Mesendoderm (in vitro differentiated cells): Measurements from ENCODE around the gene CLEC17A.
"Not testable (repeated sequence)": the region's sequence is repeated elsewhere in the genome, so short reads cannot be mapped to it uniquely, and the experiment has no call there.

Experiments
- DNase-seq: peaks from one replicate; pipeline ENCODE4 v3.0.0; 2013
- H2AK5ac ChIP-seq: 2 replicates; pipeline ENCODE4 v1.6.1; 2013; ENCODE audit warnings: low read length, inconsistent platforms
- H2BK120ac ChIP-seq: 2 replicates; pipeline ENCODE4 v1.6.1; 2013; ENCODE audit warnings: low read depth, mild to moderate bottlenecking, low read length, moderate library complexity, mixed read lengths
- H2BK15ac ChIP-seq: replicated peaks from 2 replicates; pipeline ENCODE4 v1.6.1; 2013; ENCODE audit warnings: low read depth, mild to moderate bottlenecking, moderate library complexity
- H2BK5ac ChIP-seq: 2 replicates; pipeline ENCODE4 v1.6.1; 2013; ENCODE audit warnings: low read length, inconsistent platforms
- H3K18ac ChIP-seq: 2 replicates; pipeline ENCODE4 v1.6.1; 2013; ENCODE audit warnings: mild to moderate bottlenecking, low read length, mixed read lengths
- H3K23ac ChIP-seq: one replicate; pipeline ENCODE4 v1.6.1; 2013; ENCODE audit warnings: low read length
- H3K27ac ChIP-seq: 2 replicates; pipeline ENCODE4 v1.5.1; 2013; ENCODE audit warnings: low read depth, mild to moderate bottlenecking, inconsistent platforms, low read length, moderate library complexity
- H3K27me3 ChIP-seq: 2 replicates; pipeline ENCODE4 v1.6.1; 2013; ENCODE audit warnings: low read length, control low read depth, mild to moderate bottlenecking, inconsistent platforms; ENCODE audit not compliant: insufficient read depth, poor library complexity
- H3K36me3 ChIP-seq: 2 replicates; pipeline ENCODE4 v1.6.1; 2013; ENCODE audit warnings: low read length, inconsistent platforms; ENCODE audit not compliant: control insufficient read depth, insufficient read depth
- H3K4ac ChIP-seq: one replicate; pipeline ENCODE4 v1.6.1; 2013; ENCODE audit warnings: low read depth, mild to moderate bottlenecking, low read length, moderate library complexity
- H3K4me1 ChIP-seq: 2 replicates; pipeline ENCODE4 v1.6.1; 2013; ENCODE audit warnings: low read depth, low read length, inconsistent platforms; ENCODE audit not compliant: control insufficient read depth
- H3K4me2 ChIP-seq: 2 replicates; pipeline ENCODE4 v1.6.1; 2013; ENCODE audit warnings: low read length
- H3K4me3 ChIP-seq: 2 replicates; pipeline ENCODE4 v1.5.1; 2013; ENCODE audit warnings: mild to moderate bottlenecking, low read length
- H3K56ac ChIP-seq: one replicate; pipeline ENCODE4 v1.6.1; 2013; ENCODE audit warnings: low read length
- H3K79me1 ChIP-seq: 2 replicates; pipeline ENCODE4 v1.6.1; 2013; ENCODE audit warnings: low read length, inconsistent platforms
- H3K79me2 ChIP-seq: 2 replicates; pipeline ENCODE4 v1.6.1; 2013; ENCODE audit warnings: mild to moderate bottlenecking, low read length; ENCODE audit not compliant: control insufficient read depth, insufficient read depth
- H3K9ac ChIP-seq: 2 replicates; pipeline ENCODE4 v1.6.1; 2013; ENCODE audit warnings: low read length, inconsistent platforms
- H4K5ac ChIP-seq: one replicate; pipeline ENCODE4 v1.6.1; 2013; ENCODE audit warnings: low read length
- H4K8ac ChIP-seq: one replicate; pipeline ENCODE4 v1.6.1; 2013; ENCODE audit warnings: low read depth, mild to moderate bottlenecking, control low read depth, low read length, moderate library complexity
- WGBS: extraction: QIAGEN DNeasy Blood & Tissue Kit; methylation state at CpG from one replicate; pipeline ENCODE4 v1.1.7; 2013; ENCODE audit warnings: low lambda C conversion rate, missing lambda C conversion rate; ENCODE audit not compliant: insufficient coverage; ENCODE audit errors: extremely low coverage; 5-methylcytosine and 5-hydroxymethylcytosine counted together

Gene CLEC17A

GRCh38 chr19:14599548-14600147 is 16.8 kb downstream of the CLEC17A start:
- no CpG with 5 or more reads among the region's 8 CpGs for WGBS
- Histone ChIP-seq H3K4ac (no peak overlapping the region), H2BK15ac (no peak overlapping the region), H4K8ac (no peak overlapping the region), H3K23ac (no peak overlapping the region), H3K79me2 (no peaks in the 10 kb centered on the region), H3K18ac (no peak overlapping the region), H3K9ac (no peak overlapping the region), H3K27me3 (no peaks in the 10 kb centered on the region), H2BK120ac (no peak overlapping the region), H3K4me1 (no peaks in the 10 kb centered on the region), H3K27ac (no peak overlapping the region), H3K36me3 (no peaks in the 10 kb centered on the region), H2AK5ac (no peak overlapping the region), H4K5ac (no peak overlapping the region), H3K79me1 (no peaks in the 10 kb centered on the region), H2BK5ac (no peak overlapping the region), H3K4me3 (no peak overlapping the region), H3K4me2 (no peak overlapping the region), H3K56ac (no peak overlapping the region)
- DNase-seq, result no peak

GRCh38 chr19:14603990-14604387 is 21.1 kb downstream of the CLEC17A start:
- Histone ChIP-seq H3K4me2 (no peak overlapping the region), H3K4me3 (no peak overlapping the region), H3K9ac (no peak overlapping the region), H3K79me2 (no peaks in the 10 kb centered on the region), H2AK5ac (no peak overlapping the region), H3K23ac (no peak overlapping the region), H3K79me1 (no peaks in the 10 kb centered on the region), H3K27ac (no peak overlapping the region), H3K56ac (no peak overlapping the region), H2BK5ac (no peak overlapping the region), H3K4ac (no peak overlapping the region), H4K5ac (no peak overlapping the region), H3K18ac (no peak overlapping the region), H4K8ac (no peak overlapping the region), H3K4me1 (no peaks in the 10 kb centered on the region), H2BK15ac (no peak overlapping the region), H2BK120ac (no peak overlapping the region), H3K27me3 (no peaks in the 10 kb centered on the region), H3K36me3 (no peaks in the 10 kb centered on the region)
- WGBS, result no CpG with 5 or more reads among the region's 2 CpGs
- no peak for DNase-seq

- Histone ChIP-seq H3K56ac (no peak overlapping the region), H2BK120ac (no peak overlapping the region), H3K79me2 (no peaks in the 10 kb centered on the region), H4K8ac (no peak overlapping the region), H3K4ac (no peak overlapping the region), H3K4me1 (no peaks in the 10 kb centered on the region), H3K23ac (no peak overlapping the region), H3K4me3 (no peak overlapping the region), H3K4me2 (no peak overlapping the region), H3K27me3 (no peaks in the 10 kb centered on the region), H2AK5ac (no peak overlapping the region), H3K9ac (no peak overlapping the region), H4K5ac (no peak overlapping the region), H3K79me1 (no peaks in the 10 kb centered on the region), H2BK15ac (no peak overlapping the region), H3K27ac (no peak overlapping the region), H2BK5ac (no peak overlapping the region), H3K18ac (no peak overlapping the region), H3K36me3 (no peaks in the 10 kb centered on the region)
- no CpG with 5 or more reads among the region's 9 CpGs for WGBS
- DNase-seq, result no peak
Observed at GRCh38 chr19:14606627-14607026, 23.7 kb downstream of the CLEC17A start.

DNA sequence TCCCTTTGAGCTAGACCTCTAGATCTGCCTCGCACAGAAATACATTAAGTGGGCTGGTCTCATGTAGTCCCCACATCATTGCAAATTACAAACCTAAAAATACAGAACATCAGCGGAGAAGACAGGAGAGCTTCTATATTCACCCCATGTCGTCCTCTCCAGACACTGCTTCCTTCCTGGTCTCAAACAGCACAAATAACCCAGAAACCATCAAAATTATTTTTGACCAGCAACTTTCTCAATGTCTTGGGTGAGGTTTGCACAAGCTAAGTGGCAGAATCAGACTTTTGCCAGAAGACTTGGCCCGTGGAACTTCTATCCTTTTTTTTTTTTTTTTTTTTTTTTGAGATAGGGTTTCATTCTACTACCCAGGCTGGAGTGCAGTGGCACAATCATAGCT is 28.2 kb downstream of the CLEC17A start:
- Histone ChIP-seq H2AK5ac (no peak overlapping the region), H3K27ac (no peak overlapping the region), H2BK15ac (no peak overlapping the region), H2BK5ac (no peak overlapping the region), H3K9ac (no peak overlapping the region), H3K4me1 (no peaks in the 10 kb centered on the region), H3K36me3 (no peaks in the 10 kb centered on the region), H3K79me1 (no peaks in the 10 kb centered on the region), H3K4ac (no peak overlapping the region), H4K8ac (no peak overlapping the region), H3K18ac (no peak overlapping the region), H2BK120ac (no peak overlapping the region), H3K4me3 (no peak overlapping the region), H3K56ac (no peak overlapping the region), H3K4me2 (no peak overlapping the region), H3K27me3 (no peaks in the 10 kb centered on the region), H3K23ac (no peak overlapping the region), H3K79me2 (no peaks in the 10 kb centered on the region), H4K5ac (no peak overlapping the region)
- no CpG with 5 or more reads among the region's 4 CpGs for WGBS
- no peak for DNase-seq

DNA sequence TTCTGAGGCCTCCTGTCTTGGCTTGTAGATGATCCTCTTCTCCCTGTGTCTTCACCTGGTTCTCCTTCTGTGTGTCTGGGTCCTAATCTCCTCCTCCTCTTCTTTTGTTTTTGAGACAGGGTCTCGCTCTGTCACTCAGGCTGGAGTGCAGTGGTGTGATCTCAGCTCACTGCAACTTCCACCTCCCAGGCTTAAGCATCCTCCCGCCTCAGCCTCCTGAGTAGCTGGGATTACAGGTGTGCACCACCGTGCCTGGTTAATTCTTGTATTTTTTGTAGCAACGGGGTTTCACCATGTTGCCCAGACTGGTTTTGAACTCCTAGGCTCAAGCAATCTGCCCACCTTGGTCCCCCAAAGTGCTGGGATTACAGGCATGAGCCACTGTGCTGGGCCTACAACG is 29.4 kb downstream of the CLEC17A start:
- H3K4me1 ChIP-seq, H2BK5ac ChIP-seq, H3K27me3 ChIP-seq, H3K23ac ChIP-seq, H4K8ac ChIP-seq, H2BK120ac ChIP-seq, H2AK5ac ChIP-seq, H3K4me2 ChIP-seq, H3K27ac ChIP-seq, DNase-seq, H3K9ac ChIP-seq, H4K5ac ChIP-seq, H3K18ac ChIP-seq, H3K36me3 ChIP-seq, H3K79me2 ChIP-seq, H3K4ac ChIP-seq, H3K56ac ChIP-seq, H2BK15ac ChIP-seq, H3K79me1 ChIP-seq, H3K4me3 ChIP-seq: not testable (repeated sequence)
- WGBS, result no CpG with 5 or more reads among the region's 5 CpGs

GRCh38 chr19:14612657-14613056 is 29.8 kb downstream of the CLEC17A start:
- H4K5ac ChIP-seq, result no peak overlapping the region
- H3K18ac ChIP-seq, result no peak overlapping the region
- H3K27me3 ChIP-seq, result no peaks in the 10 kb centered on the region
- no peak overlapping the region for H2BK15ac ChIP-seq
- no peak overlapping the region for H3K4ac ChIP-seq
- no peaks in the 10 kb centered on the region for H3K79me1 ChIP-seq
- no peaks in the 10 kb centered on the region for H3K36me3 ChIP-seq
- no peak overlapping the region for H3K4me3 ChIP-seq
- no peak overlapping the region for H3K23ac ChIP-seq
- no peak overlapping the region for H4K8ac ChIP-seq
- H3K4me2 ChIP-seq, result no peak overlapping the region
- H2AK5ac ChIP-seq, result no peak overlapping the region
- no peak overlapping the region for H3K27ac ChIP-seq
- WGBS, result no CpG with 5 or more reads among the region's 4 CpGs
- no peak overlapping the region for H3K56ac ChIP-seq
- no peak overlapping the region for H3K9ac ChIP-seq
- no peaks in the 10 kb centered on the region for H3K4me1 ChIP-seq
- H3K79me2 ChIP-seq, result no peaks in the 10 kb centered on the region
- DNase-seq, result no peak
- no peak overlapping the region for H2BK120ac ChIP-seq
- no peak overlapping the region for H2BK5ac ChIP-seq
